Measurements from ENCODE around the gene TRMT61B. TPM values are rescaled to one million over a fixed set of nuclear protein-coding genes. Genes with fewer than 3 reads are reported as not detected.

The TRMT61B gene
- total and polyA plus RNA-seq, 2 experiments from 2014 or later, result 34.7 to 52.7 TPM

GRCh38 chr2:28871620-28872019 lies 1.5 kb upstream of the TRMT61B start:
- H4K20me1 ChIP-seq (replicated peaks; ENCODE audit: insufficient read depth), result peaks cover 3% of the 10 kb centered on the region; the same call in 1 of the 2 replicates
- no peaks in the 10 kb centered on the region for H3K9me3 Mint-ChIP-seq

More at GRCh38 chr2:28871620-28872019, 1.5 kb upstream of the TRMT61B start:
- H3K79me2 ChIP-seq (replicated peaks; ENCODE audit: insufficient read depth), result peaks cover 34% of the 10 kb centered on the region
- Mint-ChIP-seq H3K4me3 (no peak overlapping the region), H3K4me1 (peaks cover 8% of the 10 kb centered on the region), H3K36me3 (ENCODE audit: low read depth) (peaks cover 5% of the 10 kb centered on the region; the same call in 1 of the 3 replicates), H3K27ac (no peak overlapping the region), H3K27me3 (ENCODE audit: insufficient read depth, low read depth, poor library complexity) (peaks cover 12% of the 10 kb centered on the region)
- no peaks in the 10 kb centered on the region for H3F3A ChIP-seq (replicated peaks; ENCODE audit: low read depth)
- no peak overlapping the region for H3K4me2 ChIP-seq
- ATAC-seq (no peak), DNase-seq (ENCODE audit: low spot score) (no peak)
- H2AFZ ChIP-seq, result peak overlapping the region; percentile 95
- no peaks in the 10 kb centered on the region for H3K9me2 ChIP-seq (ENCODE audit: insufficient read depth)
- H3K4me1 ChIP-seq (ENCODE audit: insufficient read depth), result peaks cover 11% of the 10 kb centered on the region
- no peak overlapping the region for H3K27ac ChIP-seq (ENCODE audit: low read depth)
- H3K27me3 ChIP-seq (ENCODE audit: insufficient read depth), result no peaks in the 10 kb centered on the region
- no peaks in the 10 kb centered on the region for H3K36me3 ChIP-seq (ENCODE audit: insufficient read depth)
- H3K4me3 ChIP-seq, result no peak overlapping the region
- TF ChIP-seq ZNF462 (CRISPR knock-in tag; IDR thresholded peaks at IDR 0.05) (no peak), ZNF114 (CRISPR knock-in tag; IDR thresholded peaks at IDR 0.05) (no peak), ZNF331 (CRISPR knock-in tag; IDR thresholded peaks at IDR 0.05; ENCODE audit: low read depth) (no peak), POLR2AphosphoS5 (IDR thresholded peaks at IDR 0.05; ENCODE audit: low read depth) (no peak), CREB1 (CRISPR knock-in tag; IDR thresholded peaks at IDR 0.05; ENCODE audit: low read depth) (no peak), STAT1 (IDR thresholded peaks at IDR 0.05; ENCODE audit: unreplicated experiment) (no peak), EZH2phosphoT487 (IDR thresholded peaks at IDR 0.05; ENCODE audit: unreplicated experiment) (no peak), NANOG (IDR thresholded peaks at IDR 0.05; ENCODE audit: borderline replicate concordance) (no peak), EZH2 (IDR thresholded peaks at IDR 0.05; ENCODE audit: low read depth, unreplicated experiment) (no peak), ETS1 (IDR thresholded peaks at IDR 0.05) (no peak), REST (IDR thresholded peaks at IDR 0.05; ENCODE audit: unreplicated experiment) (no peak), CTCF (conservative IDR thresholded peaks at IDR 0.05; ENCODE audit: low read depth in 2 of 2) (no peak), JUNB (IDR thresholded peaks at IDR 0.05; ENCODE audit: unreplicated experiment) (no peak)
